Activated naive CD8-positive, alpha-beta T cell treated with anti-CD3 and anti-CD28 coated beads, Interleukin-2, amount 50 U/mL, for 16 hours (primary cell): ENCODE results near the gene IRF6.

Experiments
- DNase-seq: peaks from one replicate; pipeline ENCODE4 v3.0.0-alpha.2; 2020; ENCODE audit warnings: low read depth, low spot score

IRF6 gene

GRCh38 chr1:209805875-209806760, at the start of gene IRF6:
IRF6 (minus strand) TSS chr1:209806142; CDS start chr1:209801413, 4,729 bp downstream.
- DNase-seq: peak; percentile 25

GRCh38 chr1:209855623-209856022, 49.7 kb upstream of the IRF6 start:
- no peak for DNase-seq

GRCh38 chr1:209855006-209855405, 49.1 kb upstream of the IRF6 start:
- no peak for DNase-seq

GRCh38 chr1:209854196-209854595, 48.3 kb upstream of the IRF6 start:
- DNase-seq: no peak

GRCh38 chr1:209853676-209854075, 47.7 kb upstream of the IRF6 start:
- DNase-seq: no peak

DNA sequence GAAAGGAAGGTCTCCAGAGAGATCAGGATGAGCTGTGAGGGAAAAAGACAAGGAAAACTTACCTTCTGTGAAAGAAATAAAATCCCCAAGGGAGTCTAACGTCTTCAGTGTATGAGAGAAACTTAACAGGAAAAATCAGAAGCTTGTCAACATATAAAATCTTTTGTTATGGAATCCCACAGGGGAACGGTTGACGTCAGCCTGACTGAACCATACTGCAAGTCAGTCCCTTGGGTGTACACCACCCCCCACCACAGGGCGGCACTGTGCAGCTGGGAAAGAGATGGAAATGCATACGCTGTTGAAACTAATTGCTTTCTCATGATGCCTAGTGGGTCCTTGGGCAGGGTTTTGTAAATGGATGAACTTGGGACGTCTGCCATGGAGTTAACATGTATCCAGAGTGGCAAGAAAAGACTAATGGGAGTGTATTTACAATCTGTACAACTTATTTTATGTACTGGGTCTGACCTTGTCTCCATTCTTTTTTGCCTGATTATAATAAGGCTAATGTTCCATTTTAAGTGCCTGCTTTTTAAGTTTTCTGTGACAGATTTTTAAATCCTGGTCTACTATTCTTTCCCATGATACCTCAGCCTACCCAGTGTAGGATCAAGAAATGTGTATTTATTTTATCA, 44.5 kb upstream of the IRF6 start:
- no peak for DNase-seq

GRCh38 chr1:209849388-209849787, 43.4 kb upstream of the IRF6 start:
- no peak for DNase-seq

GRCh38 chr1:209845408-209845725, 39.4 kb upstream of the IRF6 start:
- no peak for DNase-seq

GRCh38 chr1:209844695-209845407, 38.9 kb upstream of the IRF6 start:
- DNase-seq: no peak

DNA sequence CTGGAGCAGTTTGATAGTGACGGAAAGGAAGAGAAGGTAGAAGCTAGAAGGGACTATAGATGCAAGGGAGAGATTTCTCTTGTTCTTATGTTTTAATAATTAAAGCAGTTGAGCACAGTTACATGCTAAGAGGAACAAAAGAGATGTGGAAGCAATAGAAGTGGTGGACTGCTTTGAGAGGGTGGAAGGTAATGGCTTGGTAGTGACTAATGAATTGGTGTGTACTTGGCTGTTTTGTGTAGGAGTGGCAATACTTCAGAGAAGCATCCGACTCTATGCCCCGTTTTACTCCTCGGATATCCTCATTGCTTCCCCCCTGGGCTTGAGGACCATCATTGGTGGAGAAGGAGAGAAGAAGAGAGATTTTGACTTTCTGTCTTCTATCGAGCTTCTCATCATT, 34.7 kb upstream of the IRF6 start:
- DNase-seq: no peak

GRCh38 chr1:209839875-209840546, 34.1 kb upstream of the IRF6 start:
- DNase-seq: no peak

DNA sequence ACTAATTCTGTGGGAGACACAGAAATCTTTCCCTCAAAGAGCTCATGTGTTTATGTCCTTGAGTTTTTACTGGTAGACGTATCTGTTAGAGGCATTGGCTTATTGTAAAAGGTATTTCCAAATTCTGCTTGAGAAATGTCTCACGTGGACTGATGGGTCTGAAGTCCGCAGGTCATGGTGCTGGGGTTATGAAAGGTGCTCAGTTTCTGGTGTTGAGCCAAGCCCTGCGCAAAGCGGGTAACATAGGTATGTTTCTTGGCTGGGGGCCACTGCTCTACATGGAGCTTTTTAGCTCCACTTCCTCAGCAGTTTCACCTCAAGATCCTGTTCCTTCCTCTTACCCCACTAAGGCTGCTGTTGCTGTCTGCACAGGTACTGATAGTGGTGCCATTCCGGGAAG, 32.6 kb upstream of the IRF6 start:
- DNase-seq: no peak

DNA sequence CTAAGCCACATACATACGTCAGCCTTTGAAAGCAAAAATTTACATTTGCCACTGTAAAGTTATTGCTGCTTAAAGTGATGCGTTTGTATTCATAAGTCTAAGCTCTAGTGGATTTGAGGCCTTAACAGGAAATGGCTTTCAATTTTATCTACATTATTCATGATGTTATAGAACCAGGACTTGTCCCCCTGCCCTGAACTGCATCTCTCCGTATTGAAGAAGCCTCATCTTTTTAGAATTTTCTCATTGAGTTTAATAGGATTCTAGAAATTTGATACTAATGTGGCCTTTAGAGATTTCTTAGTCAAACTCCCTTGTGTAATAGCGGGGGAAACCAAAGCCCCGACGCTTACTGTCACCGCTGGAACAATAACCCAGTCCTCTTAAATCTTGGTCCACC, 31.7 kb upstream of the IRF6 start:
- no peak for DNase-seq

- DNase-seq: no peak
Observed at GRCh38 chr1:209835782-209836298, 29.9 kb upstream of the IRF6 start.

GRCh38 chr1:209831615-209832014, 25.7 kb upstream of the IRF6 start:
- DNase-seq: no peak

DNA sequence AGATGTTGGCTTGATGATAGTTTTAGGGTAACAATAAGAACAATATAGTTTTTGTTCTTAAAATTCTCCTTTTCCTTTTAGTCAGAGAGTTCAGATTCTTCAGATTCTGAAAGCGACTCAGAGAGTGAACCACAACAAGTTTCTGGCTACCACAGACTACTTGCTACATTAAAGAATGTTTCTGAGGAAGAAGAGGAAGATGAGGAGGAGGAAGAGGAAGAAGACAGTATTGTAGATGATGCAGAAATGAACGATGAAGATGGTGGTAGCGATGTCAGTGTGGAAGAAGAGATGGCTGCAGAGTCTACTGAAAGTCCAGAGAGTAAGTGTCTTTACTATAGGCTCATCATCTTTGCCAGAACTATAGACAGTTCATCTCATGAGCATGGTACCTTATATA, 24.8 kb upstream of the IRF6 start:
- no peak for DNase-seq

GRCh38 chr1:209829716-209830115, 23.8 kb upstream of the IRF6 start:
- no peak for DNase-seq

DNA sequence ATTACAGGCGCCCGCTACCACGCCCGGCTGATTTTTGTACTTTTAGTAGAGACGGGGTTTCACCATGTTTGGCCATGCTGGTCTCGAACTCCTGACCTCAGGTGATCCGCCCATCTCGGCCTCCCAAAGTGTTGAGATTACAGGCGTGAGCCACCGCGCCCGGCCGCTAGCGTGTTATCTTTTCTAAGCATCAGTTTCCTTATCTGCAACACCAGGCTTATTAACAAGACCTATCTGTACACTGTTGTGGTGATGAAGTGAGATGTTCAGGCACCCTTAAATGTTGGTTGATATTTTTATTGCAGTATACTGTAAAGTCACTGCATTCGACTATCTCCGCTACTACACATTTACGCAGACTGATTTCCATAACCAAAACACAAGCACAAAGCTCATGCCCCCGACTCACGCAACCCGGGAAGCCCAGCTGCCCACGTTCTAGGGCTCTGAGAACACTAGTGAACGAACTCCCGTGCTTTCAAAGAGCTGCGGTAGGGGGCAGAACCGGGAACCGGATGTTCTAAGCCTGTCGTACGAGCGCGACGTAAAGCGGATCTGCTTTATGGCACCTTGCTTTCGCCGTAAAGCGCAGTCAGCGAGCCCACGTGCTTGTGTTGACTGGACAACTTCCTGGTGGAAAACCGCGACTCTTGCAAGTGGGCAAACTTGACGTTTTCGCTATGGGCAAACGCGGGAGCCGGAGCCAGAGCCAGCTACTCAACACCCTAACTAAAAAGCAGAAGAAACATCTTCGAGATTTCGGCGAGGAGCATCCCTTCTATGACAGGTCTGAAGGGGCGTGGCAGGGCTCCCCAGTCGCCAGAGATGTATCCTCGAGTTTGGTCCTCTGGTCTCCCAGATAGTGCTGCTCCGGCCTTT, 21.7 kb upstream of the IRF6 start, which contains the start of gene UTP25:
Gene UTP25 (plus strand): TSS at position 589 of the 879 bp plus-strand sequence. CDS start 92 bp downstream, at position 681.
- DNase-seq: peak; percentile 75

DNA sequence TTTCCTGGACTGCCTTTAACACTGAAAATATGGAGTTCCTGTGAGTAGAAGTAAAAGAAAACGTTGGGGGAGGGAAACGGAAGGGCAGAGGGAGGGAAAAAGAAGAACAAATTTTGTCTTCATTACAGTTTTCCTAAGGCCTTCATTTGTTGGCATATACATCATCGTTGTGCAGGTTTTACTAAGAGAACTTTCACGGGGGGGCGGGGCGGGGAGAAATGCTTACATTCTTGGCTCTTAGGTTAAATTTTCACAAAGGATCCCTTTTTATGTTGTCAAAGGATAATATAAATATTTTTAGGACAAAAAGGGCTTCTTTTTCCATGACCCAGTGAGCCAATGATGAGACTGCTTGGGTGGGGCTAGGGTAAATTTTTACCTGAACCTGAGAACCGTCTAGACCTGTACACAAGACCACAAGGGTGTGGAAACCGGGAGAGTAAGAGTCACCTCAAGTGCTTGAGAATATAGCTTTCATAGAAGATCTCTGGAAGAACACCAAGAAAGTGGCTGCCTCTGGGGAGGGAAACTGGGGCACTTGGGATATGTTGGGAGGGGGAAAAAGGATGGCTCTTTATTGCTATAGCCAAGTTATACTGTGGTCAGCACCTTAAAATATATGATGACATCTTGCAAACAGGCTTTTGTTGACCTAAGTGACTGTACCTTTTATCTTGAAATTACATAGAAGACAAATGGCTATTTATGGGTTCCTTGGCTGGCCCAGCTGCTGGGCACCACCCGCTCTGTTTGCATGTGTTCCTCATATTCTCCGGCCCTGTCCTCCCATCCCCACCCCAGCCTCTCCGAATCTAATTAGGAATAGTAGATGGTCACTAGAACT, 19.9 kb upstream of the IRF6 start:
- DNase-seq: no peak
